DND-41 (cell line): ENCODE results near the gene POTEM.
"Not testable (repeated sequence)": the region's sequence is repeated elsewhere in the genome, so short reads cannot be mapped to it uniquely, and the experiment has no call there.

Experiments used
- ATAC-seq: fragments of 200-7000 bp; cut with Tn5 transposase; 3 replicates; pipeline ENCODE4 v1.9.1; 2021; ENCODE audit warnings: low read depth; ENCODE audit not compliant: insufficient read depth
- DNase-seq: peaks from one replicate; pipeline ENCODE4 v3.0.0-alpha.2; 2020
- H2AFZ ChIP-seq: 2 replicates; pipeline ENCODE4 v1.6.0; 2012; ENCODE audit warnings: low read depth, low read length
- H3K27ac ChIP-seq: 2 replicates; pipeline ENCODE4 v1.5.1; 2012; ENCODE audit warnings: low read length, inconsistent platforms
- H3K27me3 ChIP-seq: fragments of 200-600 bp; sonication (generic); 2 replicates; pipeline ENCODE4 v1.6.0; 2012; ENCODE audit warnings: low read length, mild to moderate bottlenecking, inconsistent platforms; ENCODE audit not compliant: insufficient read depth, poor library complexity
- H3K36me3 ChIP-seq: 2 replicates; pipeline ENCODE4 v1.5.1; 2012; ENCODE audit warnings: low read length, inconsistent platforms; ENCODE audit not compliant: insufficient read depth
- H3K4me1 ChIP-seq: 2 replicates; pipeline ENCODE4 v1.5.1; 2012; ENCODE audit warnings: mild to moderate bottlenecking, low read length; ENCODE audit not compliant: insufficient read depth
- H3K4me2 ChIP-seq: 2 replicates; pipeline ENCODE4 v1.6.0; 2012; ENCODE audit warnings: mild to moderate bottlenecking, moderate library complexity, low read length, inconsistent platforms; ENCODE audit not compliant: insufficient read depth
- H3K4me3 ChIP-seq, 2 experiments: fragments of 200-600 bp in 1 of 2; shearing (Covaris generic) in 1 of 2; 2 replicates each; pipeline ENCODE4 v1.5.1; 2012 to 2016; ENCODE audit warnings: inconsistent platforms in 2 of 2, low read length in 2 of 2, mild to moderate bottlenecking in 2 of 2, low read depth in 1 of 2, moderate library complexity in 1 of 2
- H3K79me2 ChIP-seq: 2 replicates; pipeline ENCODE4 v1.6.0; 2012; ENCODE audit warnings: low read length, inconsistent platforms; ENCODE audit not compliant: insufficient read depth
- H3K9ac ChIP-seq: 2 replicates; pipeline ENCODE4 v1.6.0; 2012; ENCODE audit warnings: low read depth, mild to moderate bottlenecking, inconsistent platforms, low read length, moderate library complexity
- H3K9me3 ChIP-seq: 2 replicates; pipeline ENCODE4 v1.5.1; 2012; ENCODE audit warnings: low read length, moderate library complexity, mild to moderate bottlenecking, inconsistent platforms; ENCODE audit not compliant: insufficient read depth, severe bottlenecking
- H4K20me1 ChIP-seq: 2 replicates; pipeline ENCODE4 v1.6.0; 2012; ENCODE audit warnings: low read length; ENCODE audit not compliant: insufficient read depth

The POTEM gene

GRCh38 chr14:19011703-19012102, 44.5 kb downstream of the POTEM start:
- DNase-seq, H3K36me3 ChIP-seq, H3K4me3 ChIP-seq, H4K20me1 ChIP-seq, H3K4me1 ChIP-seq, H3K27me3 ChIP-seq, H3K79me2 ChIP-seq, H3K4me2 ChIP-seq, H2AFZ ChIP-seq, ATAC-seq, H3K9ac ChIP-seq, H3K27ac ChIP-seq, H3K9me3 ChIP-seq: not testable (repeated sequence)

GRCh38 chr14:19015185-19015584, 48.0 kb downstream of the POTEM start:
- not testable (repeated sequence) for H3K27ac ChIP-seq, H3K79me2 ChIP-seq, H3K36me3 ChIP-seq, H4K20me1 ChIP-seq, H3K4me3 ChIP-seq, H3K9me3 ChIP-seq, ATAC-seq, H3K4me1 ChIP-seq, H2AFZ ChIP-seq, H3K4me2 ChIP-seq, DNase-seq, H3K27me3 ChIP-seq, H3K9ac ChIP-seq

- H3K27me3 ChIP-seq, H2AFZ ChIP-seq, DNase-seq: not testable (repeated sequence)
Observed at GRCh38 chr14:19025080-19025589, 57.9 kb downstream of the POTEM start.

GRCh38 chr14:19026649-19027351, 59.6 kb downstream of the POTEM start:
- not testable (repeated sequence) for H3K9ac ChIP-seq, H3K27me3 ChIP-seq, H3K4me3 ChIP-seq, H3K27ac ChIP-seq, H3K79me2 ChIP-seq, H3K4me1 ChIP-seq, DNase-seq, H3K4me2 ChIP-seq, H2AFZ ChIP-seq, H4K20me1 ChIP-seq, H3K9me3 ChIP-seq, H3K36me3 ChIP-seq, ATAC-seq

More at GRCh38 chr14:19025080-19025589, 57.9 kb downstream of the POTEM start:
- H3K4me1 ChIP-seq, H4K20me1 ChIP-seq, H3K79me2 ChIP-seq, H3K4me3 ChIP-seq, ATAC-seq, H3K36me3 ChIP-seq, H3K9ac ChIP-seq, H3K27ac ChIP-seq, H3K9me3 ChIP-seq, H3K4me2 ChIP-seq: not testable (repeated sequence)

GRCh38 chr14:19027895-19028294, 60.7 kb downstream of the POTEM start:
- not testable (repeated sequence) for H3K4me3 ChIP-seq, H3K27me3 ChIP-seq, H4K20me1 ChIP-seq, H3K36me3 ChIP-seq, H3K9me3 ChIP-seq, H3K9ac ChIP-seq, H3K4me1 ChIP-seq, H3K79me2 ChIP-seq, H3K27ac ChIP-seq, H2AFZ ChIP-seq, H3K4me2 ChIP-seq, DNase-seq, ATAC-seq

- H3K4me1 ChIP-seq, DNase-seq, H3K79me2 ChIP-seq, H4K20me1 ChIP-seq, ATAC-seq, H3K4me2 ChIP-seq, H3K27ac ChIP-seq, H3K9me3 ChIP-seq, H3K36me3 ChIP-seq, H3K9ac ChIP-seq, H3K4me3 ChIP-seq, H2AFZ ChIP-seq, H3K27me3 ChIP-seq: not testable (repeated sequence)
Observed at GRCh38 chr14:19036811-19037382, 69.7 kb downstream of the POTEM start.

GRCh38 chr14:19038060-19038664, 70.9 kb downstream of the POTEM start:
- H3K4me1 ChIP-seq, H3K9me3 ChIP-seq, H3K9ac ChIP-seq, H3K27me3 ChIP-seq, H3K27ac ChIP-seq, H3K79me2 ChIP-seq, H3K36me3 ChIP-seq, H3K4me3 ChIP-seq, H2AFZ ChIP-seq, H3K4me2 ChIP-seq, ATAC-seq, DNase-seq, H4K20me1 ChIP-seq: not testable (repeated sequence)

GRCh38 chr14:19038785-19039184, 71.6 kb downstream of the POTEM start:
- H3K4me2 ChIP-seq, H3K4me1 ChIP-seq, H3K9ac ChIP-seq, H3K27me3 ChIP-seq, H3K4me3 ChIP-seq, H3K36me3 ChIP-seq, H2AFZ ChIP-seq, H3K79me2 ChIP-seq, H3K27ac ChIP-seq, H4K20me1 ChIP-seq, H3K9me3 ChIP-seq, DNase-seq, ATAC-seq: not testable (repeated sequence)
